NCI-H2081 (cell line): Measurements from ENCODE around the gene PIAS1.
"Not testable (repeated sequence)": the region's sequence is repeated elsewhere in the genome, so short reads cannot be mapped to it uniquely, and the experiment has no call there.

Source experiments
- DNase-seq, 2 experiments: peaks; one replicate each; lab custom pipeline; 2025; lab: John Stamatoyannopoulos, UW

The PIAS1 gene

GRCh38 chr15:68183616-68184315 is 129.7 kb downstream of the PIAS1 start:
- no peak for DNase-seq

DNA sequence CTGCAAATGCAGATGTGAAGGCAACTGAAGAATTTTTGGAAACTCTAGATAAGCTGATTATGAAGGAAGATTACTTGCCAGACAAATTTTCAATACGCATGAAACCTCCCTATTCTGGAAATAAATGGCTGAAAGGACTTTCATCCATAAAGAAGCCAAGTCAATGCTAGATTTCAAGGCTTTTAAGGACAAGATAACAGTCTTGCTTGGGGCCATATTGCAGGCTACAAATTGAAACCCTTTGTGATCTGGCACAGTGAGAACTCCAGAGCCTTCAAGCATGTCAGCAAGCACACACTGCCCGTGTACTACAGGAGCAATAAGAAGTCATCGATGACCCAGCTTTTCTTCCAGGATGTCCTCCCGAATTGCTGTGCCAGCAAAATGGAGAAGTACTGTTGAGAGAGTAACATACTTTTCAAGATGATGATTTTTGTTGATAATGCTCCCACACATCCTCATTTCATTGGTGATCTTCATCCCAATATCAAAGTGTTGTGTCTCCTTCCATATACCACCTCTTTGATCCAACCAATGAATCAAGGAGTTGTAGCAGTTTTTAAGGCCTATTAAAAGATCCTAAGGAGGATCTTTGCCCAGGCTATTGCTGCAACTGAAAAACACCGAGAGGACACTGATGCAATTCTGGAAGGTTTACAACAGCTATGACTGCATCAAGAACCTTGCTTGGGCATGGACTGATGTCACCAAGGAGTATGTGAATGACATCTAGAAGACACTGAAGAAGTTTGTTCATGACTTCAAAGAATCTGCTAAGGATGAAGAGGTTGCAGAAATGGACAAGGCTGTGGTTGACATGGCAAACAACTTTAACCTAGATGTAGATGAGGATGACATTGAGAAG is 130.7 kb downstream of the PIAS1 start:
- DNase-seq, result no peak

GRCh38 chr15:68186671-68187397 is 132.7 kb downstream of the PIAS1 start:
- DNase-seq, result peak; percentile 19 to 61

- DNase-seq, result peak; percentile 62 to 81
These were observed 133.4 kb downstream of the PIAS1 start for GRCh38 chr15:68187559-68187958.

DNA sequence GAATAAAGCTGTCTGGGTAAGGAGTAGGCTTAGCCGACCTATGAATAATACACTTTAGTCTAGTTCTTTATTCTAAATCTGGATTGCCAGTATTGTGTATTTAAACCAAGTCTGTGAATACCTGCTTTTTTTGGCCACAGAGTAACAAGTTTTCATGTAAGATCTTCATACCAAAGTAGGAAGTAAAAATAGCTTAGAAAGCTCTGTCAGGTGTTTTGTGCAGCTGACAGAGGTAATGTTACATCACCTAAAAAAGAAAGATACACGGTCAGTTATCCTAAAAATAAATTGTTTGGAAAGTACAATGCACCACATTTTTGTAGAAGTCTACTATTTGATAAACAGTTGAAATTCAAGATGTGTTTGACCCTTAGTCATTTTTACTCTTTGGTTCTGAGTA is 134.5 kb downstream of the PIAS1 start:
- DNase-seq, result no peak

DNA sequence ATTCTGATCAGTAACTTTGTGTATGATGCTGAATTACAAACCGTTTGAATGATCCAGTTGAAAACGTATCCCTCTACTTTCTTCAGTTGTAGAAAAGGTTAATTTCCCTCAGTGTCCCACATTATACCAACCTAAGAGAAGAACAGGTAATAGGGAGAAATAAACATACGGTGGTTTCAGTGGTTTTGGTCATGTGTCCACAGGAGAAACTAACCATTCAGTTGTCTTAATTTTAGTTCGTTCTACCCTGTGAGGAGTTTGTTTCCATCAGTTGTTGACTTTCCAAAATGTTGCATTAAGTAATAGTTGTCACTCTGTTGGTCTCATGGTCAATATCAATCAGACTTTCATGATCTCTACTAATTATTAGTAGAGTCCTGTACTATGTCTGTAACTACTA is 135.9 kb downstream of the PIAS1 start:
- no peak for DNase-seq

- DNase-seq, result no peak
These were observed 137.4 kb downstream of the PIAS1 start for GRCh38 chr15:68191555-68191954.

DNA sequence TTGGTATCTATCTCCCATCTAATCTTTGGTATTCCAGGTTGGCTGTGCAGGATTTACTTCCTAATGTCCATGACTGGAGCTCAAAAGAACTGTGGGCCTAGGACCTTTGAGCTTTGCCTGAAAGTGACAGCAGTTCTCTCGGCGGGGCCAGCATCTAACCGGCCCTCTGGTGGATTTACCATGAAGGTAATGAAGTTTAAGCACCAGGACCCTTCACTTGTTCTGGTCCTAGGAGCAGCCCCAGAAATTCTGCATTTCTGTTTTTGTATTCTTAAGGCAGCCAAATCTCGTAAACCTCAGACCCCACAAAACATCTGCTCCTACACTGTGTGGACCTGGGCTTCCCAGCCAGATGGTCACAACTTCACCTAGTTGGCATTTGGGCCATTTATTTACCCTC is 138.0 kb downstream of the PIAS1 start:
- DNase-seq, result no peak

DNA sequence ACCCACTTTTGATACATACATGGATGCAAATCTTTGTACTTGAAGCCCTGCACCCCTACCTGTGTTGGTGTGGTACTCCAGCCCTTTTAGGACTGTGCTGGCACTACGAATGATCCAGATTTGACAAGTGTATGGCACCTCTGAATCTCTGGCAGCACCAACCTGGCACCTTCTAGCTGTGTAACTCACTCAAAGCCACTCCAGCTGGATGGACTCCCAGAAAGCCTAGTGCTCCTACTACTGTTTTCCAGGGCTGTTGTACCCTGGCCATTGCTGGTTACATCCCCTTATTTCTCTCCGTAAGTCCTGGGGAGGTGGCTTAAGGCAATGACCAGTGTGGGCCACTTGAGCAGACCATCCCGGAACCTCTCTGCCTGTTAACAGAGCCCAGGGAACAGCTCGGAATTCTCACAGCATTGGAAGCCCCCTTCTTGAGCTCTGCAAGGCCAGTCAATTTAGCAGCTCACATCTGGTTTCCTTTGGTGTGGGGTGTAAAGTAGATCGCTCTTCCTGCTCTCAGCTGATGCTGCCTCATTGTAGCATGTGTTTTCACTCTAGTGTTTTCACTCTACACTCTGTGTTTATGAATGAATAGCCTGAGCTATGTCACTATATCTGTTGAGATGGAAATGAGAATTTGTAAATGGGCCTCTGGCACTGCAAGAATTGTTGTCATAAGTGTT is 138.8 kb downstream of the PIAS1 start:
- DNase-seq, result no peak

GRCh38 chr15:68195336-68196112 is 141.4 kb downstream of the PIAS1 start:
- no peak for DNase-seq

GRCh38 chr15:68196445-68197169 is 142.5 kb downstream of the PIAS1 start:
- DNase-seq, result no peak

DNA sequence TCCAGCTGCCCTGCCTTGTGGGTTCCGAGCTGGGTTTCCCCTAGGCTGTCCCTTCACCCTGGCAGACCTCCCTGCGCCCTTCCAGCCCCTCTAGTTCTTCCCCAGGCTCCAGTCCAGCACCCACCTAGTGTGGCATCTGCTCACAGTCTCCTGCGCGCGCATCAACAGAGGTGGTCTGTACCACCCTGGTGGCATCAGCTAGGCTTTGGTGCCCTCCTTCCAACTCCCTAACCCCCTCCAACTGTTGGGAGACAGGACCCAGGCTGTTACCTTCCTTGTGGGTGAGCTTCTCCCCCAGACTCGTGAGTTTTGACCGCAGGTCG is 143.0 kb downstream of the PIAS1 start:
- DNase-seq, result no peak

DNA sequence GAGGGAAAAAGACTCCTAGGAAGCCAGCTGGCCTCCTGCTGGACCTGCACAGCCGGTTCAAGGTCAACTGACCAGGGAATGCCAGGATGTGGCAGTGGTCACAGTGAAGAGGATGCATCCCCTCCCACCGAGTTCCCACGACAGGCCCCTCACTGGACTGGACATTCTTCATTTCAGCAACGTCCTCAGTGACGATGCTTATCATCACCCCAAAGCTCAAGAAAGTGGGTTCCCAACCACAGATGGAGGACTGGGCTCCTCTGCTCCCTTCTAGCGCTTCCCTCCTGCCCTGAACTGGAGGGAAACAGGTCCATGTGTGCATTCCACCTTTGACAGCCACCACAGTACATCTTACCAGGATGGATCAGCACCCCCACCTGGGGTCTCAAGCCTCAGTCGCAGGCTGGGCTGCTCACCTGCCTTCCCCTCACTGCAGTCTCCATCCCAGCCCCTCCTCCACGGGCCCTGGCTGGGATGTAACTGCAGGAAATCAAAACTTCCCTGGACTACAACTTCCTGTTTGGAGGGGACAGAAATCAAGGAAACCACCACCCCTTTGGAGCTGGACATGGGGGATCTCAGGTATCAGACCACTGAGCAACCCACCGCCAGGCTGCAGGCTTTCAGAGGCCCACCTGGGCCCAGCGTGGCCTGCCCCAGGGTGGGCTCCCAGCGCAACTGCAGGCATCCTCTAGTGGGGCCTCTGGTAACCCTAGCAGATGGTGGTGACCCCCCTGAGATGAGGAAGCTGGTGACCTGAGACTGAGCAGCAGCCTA is 143.7 kb downstream of the PIAS1 start:
- no peak for DNase-seq

DNA sequence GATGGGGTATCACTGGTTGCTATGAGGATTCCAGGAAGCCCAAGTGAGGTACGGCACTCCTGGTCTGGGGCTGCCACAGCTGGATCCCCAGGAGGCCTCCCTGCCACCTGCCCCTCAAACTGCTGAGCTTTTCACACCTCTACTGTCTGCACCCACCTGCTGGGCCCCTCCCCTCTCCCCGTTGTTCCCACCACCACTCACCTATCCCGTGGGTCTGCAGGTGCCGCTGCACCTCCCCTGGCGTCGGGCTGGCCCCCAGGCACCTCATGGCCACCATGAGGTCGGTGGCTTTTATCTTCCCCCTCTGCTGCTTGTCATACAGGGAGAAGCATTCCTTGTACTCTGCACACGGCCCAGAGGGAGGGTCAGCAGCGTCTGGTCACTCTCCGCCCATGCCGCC is 145.2 kb downstream of the PIAS1 start:
- DNase-seq, result no peak

DNA sequence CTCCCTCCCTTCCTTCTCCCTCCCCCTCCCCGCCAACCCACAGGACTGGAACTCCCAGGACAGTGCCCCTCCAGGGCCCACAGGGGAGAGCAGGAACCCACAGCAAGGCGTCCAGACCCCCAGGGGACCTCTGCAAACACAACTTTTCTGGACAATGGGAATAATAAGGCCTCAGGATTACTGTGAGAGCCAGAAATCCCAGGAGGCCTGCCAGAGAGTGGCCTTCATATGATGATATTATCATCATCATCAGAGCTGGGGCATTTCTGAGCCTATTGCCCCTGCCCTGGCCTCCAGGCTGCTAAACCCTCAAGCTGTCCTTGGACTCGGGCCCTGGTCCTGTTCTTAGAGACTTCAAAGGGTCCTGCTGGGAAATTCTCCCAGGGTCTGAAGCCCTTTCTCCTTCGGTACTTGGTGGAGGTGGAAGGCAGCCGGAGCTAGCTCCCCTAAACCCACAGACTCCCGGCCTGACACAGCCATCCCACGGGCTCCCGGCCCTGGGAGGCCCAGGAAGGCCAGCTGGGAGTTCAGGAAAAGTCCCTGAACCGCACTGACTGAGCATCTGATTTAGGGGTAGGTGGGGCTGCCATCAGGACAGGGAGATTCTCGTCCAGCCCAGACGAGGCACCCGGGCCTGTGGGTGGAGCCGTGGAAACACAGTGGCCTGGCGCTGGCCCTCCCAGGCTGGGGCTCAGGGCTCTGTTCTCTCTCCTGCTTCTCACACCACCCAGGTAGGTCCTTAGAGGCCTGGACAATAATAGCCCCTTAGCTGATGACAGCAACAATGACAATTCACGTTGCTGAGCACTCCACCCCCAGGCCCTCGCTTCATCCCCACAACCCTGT is 146.1 kb downstream of the PIAS1 start:
- DNase-seq, result no peak

DNA sequence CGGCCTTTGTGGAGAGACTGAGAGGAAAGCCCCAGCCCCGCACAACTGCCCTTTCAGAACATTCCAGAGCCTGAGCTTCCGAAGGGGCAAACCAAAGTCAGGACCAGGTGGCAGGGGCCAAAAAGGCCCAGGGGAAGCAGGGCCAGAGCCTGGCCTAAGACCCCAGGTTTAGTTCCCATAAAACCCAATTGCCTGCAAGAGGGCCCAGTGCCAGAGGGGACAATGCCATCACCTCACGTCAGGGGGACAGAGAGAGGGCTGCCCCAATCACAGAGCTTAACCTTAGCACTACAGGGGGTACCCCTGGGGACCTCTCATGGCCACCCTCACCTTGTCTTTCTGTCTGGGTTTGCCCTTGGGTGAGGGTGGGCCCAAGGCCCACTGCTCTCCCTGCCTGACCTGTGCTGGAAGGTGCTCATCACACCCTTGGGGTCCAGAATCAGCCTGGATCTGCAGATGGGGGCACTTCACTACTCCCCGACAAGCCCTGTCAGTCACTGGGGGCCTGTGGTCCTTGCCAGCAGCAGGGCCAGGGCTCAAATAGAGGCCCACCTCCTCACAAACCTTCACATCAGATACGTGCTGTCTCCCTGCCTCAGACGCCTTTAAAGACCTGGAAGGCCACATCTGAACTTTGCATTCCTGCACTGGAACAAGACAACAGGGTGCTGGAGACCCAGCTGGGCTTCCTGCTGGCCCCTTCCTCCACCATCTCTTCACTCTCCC is 147.2 kb downstream of the PIAS1 start:
- DNase-seq, result no peak

DNA sequence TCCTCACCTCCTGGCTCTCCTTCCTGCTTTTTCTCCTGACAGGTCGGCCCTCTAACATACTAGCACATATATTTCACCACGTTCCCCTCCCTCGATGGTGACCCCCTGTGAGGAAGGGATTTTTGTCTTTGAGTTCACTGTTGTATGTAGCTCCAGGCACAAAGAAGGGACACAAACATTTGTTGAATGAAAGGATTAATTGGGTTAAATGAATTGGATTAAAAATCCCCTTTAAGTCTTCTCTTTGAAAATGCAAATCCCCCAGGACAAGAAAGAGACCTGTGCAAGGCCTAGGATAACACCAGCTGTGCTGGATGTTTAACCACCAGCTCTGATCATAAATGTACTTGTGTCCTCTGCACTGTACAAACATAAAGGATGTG is 147.8 kb downstream of the PIAS1 start:
- no peak for DNase-seq

- DNase-seq, result not testable (repeated sequence)
These were observed 148.9 kb downstream of the PIAS1 start for GRCh38 chr15:68202994-68203393.
